Transverse colon (tissue), 4 donors: ENCODE measurements around the gene CXCR2.

Experiments
- CTCF ChIP-seq, 5 experiments: fragments of 200-600 bp in 3 of 5; fragments of 450-650 bp in 2 of 5; sonication (generic) in 3 of 5; IDR thresholded peaks; 1 replicate in 2 of 5; 2 replicates in 3 of 5; pipeline ENCODE4 v1.5.1; 2016 to 2017; ENCODE audit warnings: antibody characterized with exemption in 5 of 5, inconsistent platforms in 3 of 5, mild to moderate bottlenecking in 2 of 5, moderate library complexity in 1 of 5
- POLR2A ChIP-seq: fragments of 450-650 bp; IDR thresholded peaks from one replicate; pipeline ENCODE4 v1.6.1; 2016; ENCODE audit warnings: antibody characterized with exemption, mild to moderate bottlenecking, moderate library complexity
- POLR2AphosphoS5 ChIP-seq, 3 donors: sonication (generic); formaldehyde crosslinking; IDR thresholded peaks; one replicate each; pipeline ENCODE4 v1.6.1; 2016; ENCODE audit warnings: antibody characterized with exemption in 3 of 3

GRCh38 chr2:218086478-218086877, 39.4 kb upstream of the CXCR2 start:
- TF ChIP-seq CTCF (IDR thresholded peaks at IDR 0.05) (no peak), POLR2A (no peak), POLR2AphosphoS5 (IDR thresholded peaks at IDR 0.05) (no peak)
